Lung (tissue), 12 donors: ENCODE data around the gene ANKFY1. TPM values are rescaled to one million over a fixed set of nuclear protein-coding genes. Genes with fewer than 3 reads are reported as not detected.

Experiments used
- ATAC-seq: fragments of 200-7000 bp; cut with Tn5 transposase; one replicate; pipeline ENCODE4 v1.9.1; 2020; ENCODE audit warnings: moderate number of reproducible peaks; ENCODE audit not compliant: insufficient read depth, low FRiP score
- DNase-seq, 3 donors: peaks; one replicate each; pipeline ENCODE4 v3.0.0-alpha.2; 2013 to 2017
- H3K27ac ChIP-seq, 2 donors: one replicate each; pipeline ENCODE4 v1.5.1; 2013; ENCODE audit warnings: mild to moderate bottlenecking in 2 of 2, moderate library complexity in 2 of 2, control low read depth in 1 of 2, inconsistent platforms in 1 of 2, low read depth in 1 of 2, low read length in 1 of 2
- H3K27me3 ChIP-seq, 3 donors: one replicate each; pipeline ENCODE4 v1.5.1; 2013; ENCODE audit warnings: low read length in 2 of 3; ENCODE audit not compliant: control insufficient read depth in 3 of 3, insufficient read depth in 3 of 3
- H3K36me3 ChIP-seq, 4 donors: one replicate each; pipeline ENCODE4 v1.5.1; 2013; ENCODE audit warnings: low read length in 4 of 4, mild to moderate bottlenecking in 1 of 4, moderate library complexity in 1 of 4; ENCODE audit not compliant: control insufficient read depth in 4 of 4, insufficient read depth in 4 of 4
- H3K4me1 ChIP-seq, 5 donors: one replicate each; pipeline ENCODE4 v1.5.1; 2013; ENCODE audit warnings: low read length in 5 of 5, mild to moderate bottlenecking in 2 of 5, moderate library complexity in 1 of 5; ENCODE audit not compliant: control insufficient read depth in 5 of 5, insufficient read depth in 5 of 5
- H3K4me3 ChIP-seq: one replicate; pipeline ENCODE4 v1.5.1; 2013; ENCODE audit warnings: mild to moderate bottlenecking, control low read depth, moderate library complexity
- H3K9ac ChIP-seq, 2 donors: one replicate each; pipeline ENCODE4 v1.5.1; 2013; ENCODE audit warnings: low read length in 2 of 2, control low read depth in 1 of 2; ENCODE audit not compliant: insufficient read depth in 1 of 2
- H3K9me3 ChIP-seq, 4 donors: one replicate each; pipeline ENCODE4 v1.5.1; 2013; ENCODE audit warnings: low read length in 3 of 4, mild to moderate bottlenecking in 1 of 4, moderate library complexity in 1 of 4; ENCODE audit not compliant: control insufficient read depth in 4 of 4, insufficient read depth in 3 of 4
- WGBS, 2 donors: extraction: QIAGEN DNeasy Blood & Tissue Kit; methylation state at CpG; one replicate each; pipeline ENCODE4 v1.1.7; 2013; 5-methylcytosine and 5-hydroxymethylcytosine counted together
- polyA plus RNA-seq, 2 donors: library from polyadenylated mRNA; stranded (reverse); fragments of 200-250 nt; gene quantifications; one replicate each; pipeline ENCODE4 v1.2.1, GENCODE V29; 2013
- total RNA-seq, 2 donors: library from RNA; depleted of rRNA in 1 of 2; stranded (reverse); fragments of >200 nt in 1 of 2; gene quantifications; one replicate each; pipeline ENCODE4 v1.2.1, GENCODE V29; 2014 to 2021
- TF ChIP-seq, protein P1 (sequence below): IDR thresholded peaks from 2 replicates; pipeline ENCODE4 v1.5.1; 2012; ENCODE audit warnings: mild to moderate bottlenecking; ENCODE audit errors: control extremely low read depth, extremely low read depth
- donor health status: control.
- donor health status: control.
- donor health status: Bipolar disorder and iron deficiency.
- donor health status: healthy.
- donor health status: DM: yes; HTN: yes; CAD: no.

The ANKFY1 gene
- total and polyA plus RNA-seq, 4 donors, result 11.4 to 60.2 (median 38.8) TPM

DNA sequence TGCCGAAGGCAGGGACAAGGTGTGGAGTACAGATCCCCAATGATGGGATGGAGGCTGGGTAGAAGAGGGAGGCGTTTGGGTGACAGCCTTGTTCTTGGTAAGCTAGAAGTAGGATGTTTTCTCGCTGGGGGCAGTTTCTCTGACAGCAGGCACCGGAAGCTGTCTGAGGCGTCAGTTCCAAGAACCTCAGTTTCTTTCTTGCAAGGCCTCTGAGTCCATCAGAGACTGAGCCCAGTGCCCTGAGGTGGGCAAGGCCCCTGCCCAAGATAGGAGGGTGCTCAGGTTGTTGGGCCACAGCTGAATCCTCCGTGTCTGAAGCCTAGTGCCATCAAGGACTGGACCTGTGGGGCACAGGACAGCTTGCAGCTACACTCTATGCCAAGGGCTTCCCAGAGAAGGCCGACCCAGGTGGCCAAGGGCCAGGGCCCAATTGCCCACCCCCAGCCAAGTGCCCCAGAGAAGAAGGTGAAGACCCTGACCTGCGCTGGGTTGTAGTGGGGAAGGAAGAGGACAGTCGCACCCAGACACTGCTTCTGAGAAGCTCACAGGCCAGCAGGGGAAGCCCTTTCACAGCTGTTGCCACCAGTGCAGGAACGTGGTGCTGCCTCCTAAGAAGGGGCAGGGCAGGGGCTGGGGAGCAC, 107.7 kb downstream of the ANKFY1 start:
- Histone ChIP-seq H3K27ac (no peak overlapping the region), H3K4me1 (no peaks in the 10 kb centered on the region), H3K27me3 (no peaks in the 10 kb centered on the region), H3K4me3 (no peak overlapping the region), H3K9ac (no peak overlapping the region), H3K36me3 (peaks cover 0 to 23% (median 2%) of the 10 kb centered on the region in 4 donors), H3K9me3 (no peaks in the 10 kb centered on the region)
- WGBS, 2 donors, result 91% methylated on average over 10 of the region's 10 CpGs
- ATAC-seq, result no peak
- TF ChIP-seq, protein P1, sequence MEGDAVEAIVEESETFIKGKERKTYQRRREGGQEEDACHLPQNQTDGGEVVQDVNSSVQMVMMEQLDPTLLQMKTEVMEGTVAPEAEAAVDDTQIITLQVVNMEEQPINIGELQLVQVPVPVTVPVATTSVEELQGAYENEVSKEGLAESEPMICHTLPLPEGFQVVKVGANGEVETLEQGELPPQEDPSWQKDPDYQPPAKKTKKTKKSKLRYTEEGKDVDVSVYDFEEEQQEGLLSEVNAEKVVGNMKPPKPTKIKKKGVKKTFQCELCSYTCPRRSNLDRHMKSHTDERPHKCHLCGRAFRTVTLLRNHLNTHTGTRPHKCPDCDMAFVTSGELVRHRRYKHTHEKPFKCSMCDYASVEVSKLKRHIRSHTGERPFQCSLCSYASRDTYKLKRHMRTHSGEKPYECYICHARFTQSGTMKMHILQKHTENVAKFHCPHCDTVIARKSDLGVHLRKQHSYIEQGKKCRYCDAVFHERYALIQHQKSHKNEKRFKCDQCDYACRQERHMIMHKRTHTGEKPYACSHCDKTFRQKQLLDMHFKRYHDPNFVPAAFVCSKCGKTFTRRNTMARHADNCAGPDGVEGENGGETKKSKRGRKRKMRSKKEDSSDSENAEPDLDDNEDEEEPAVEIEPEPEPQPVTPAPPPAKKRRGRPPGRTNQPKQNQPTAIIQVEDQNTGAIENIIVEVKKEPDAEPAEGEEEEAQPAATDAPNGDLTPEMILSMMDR, result no peak
- no peak for DNase-seq

DNA sequence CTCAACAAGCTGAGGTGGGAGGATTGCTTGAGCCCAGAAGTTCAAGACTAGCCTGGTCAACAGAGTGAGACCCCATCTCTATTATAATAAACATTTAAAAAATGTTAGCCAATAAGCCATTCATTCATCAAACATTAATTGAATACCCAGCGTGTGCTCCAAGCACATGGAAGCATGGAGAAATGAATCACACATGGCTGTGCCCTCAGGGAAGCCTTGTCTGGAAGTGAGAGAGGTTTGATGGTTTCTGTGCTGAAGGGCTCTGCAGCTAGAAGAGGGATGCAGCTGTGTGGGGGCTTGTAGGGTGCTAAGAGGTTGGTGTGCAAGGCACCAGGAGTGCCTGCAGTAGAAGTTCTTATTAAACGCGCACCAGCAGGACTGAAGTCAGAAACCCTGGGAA, 109.6 kb downstream of the ANKFY1 start:
- no peak overlapping the region for H3K27ac ChIP-seq
- no peaks in the 10 kb centered on the region for H3K4me1 ChIP-seq
- no peak overlapping the region for H3K9ac ChIP-seq
- H3K27me3 ChIP-seq, result no peaks in the 10 kb centered on the region
- TF ChIP-seq, protein P1, result no peak
- no peaks in the 10 kb centered on the region for H3K9me3 ChIP-seq
- WGBS, 2 donors, result 96 to 99% methylated on average over 3 of the region's 3 CpGs
- ATAC-seq (no peak), DNase-seq (no peak)
- peaks cover 0 to 23% (median 3%) of the 10 kb centered on the region in 4 donors for H3K36me3 ChIP-seq
- no peak overlapping the region for H3K4me3 ChIP-seq

DNA sequence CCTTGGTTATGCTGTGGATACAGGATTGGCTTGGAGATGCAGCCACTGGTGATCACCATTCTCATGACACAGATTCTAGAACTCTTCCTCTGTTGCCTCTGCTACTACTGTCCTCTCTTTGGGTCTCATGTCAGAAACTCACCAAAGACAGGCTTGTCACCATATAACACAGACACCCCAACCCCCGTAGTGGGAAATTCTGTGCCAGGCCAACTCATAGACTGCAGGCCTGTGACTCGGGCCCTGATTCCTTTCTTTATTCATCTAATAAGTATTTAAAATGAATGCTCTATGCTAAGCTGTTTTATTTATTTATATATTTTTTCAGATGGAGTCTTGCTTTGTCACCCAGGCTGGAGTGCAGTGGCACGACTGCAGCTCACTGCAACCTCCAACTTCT, 111.3 kb downstream of the ANKFY1 start:
- Histone ChIP-seq H3K9me3 (no peaks in the 10 kb centered on the region), H3K36me3 (peaks cover 0 to 23% (median 3%) of the 10 kb centered on the region in 4 donors)
- WGBS, 2 donors, result 80 to 94% methylated on average over 3 of the region's 3 CpGs

More for the DNA sequence above, 111.3 kb downstream of the ANKFY1 start:
- TF ChIP-seq, protein P1, result no peak
- H3K4me1 ChIP-seq, result no peaks in the 10 kb centered on the region
- no peak overlapping the region for H3K27ac ChIP-seq
- no peak overlapping the region for H3K9ac ChIP-seq
- DNase-seq (no peak), ATAC-seq (no peak)
- no peaks in the 10 kb centered on the region for H3K27me3 ChIP-seq
- H3K4me3 ChIP-seq, result no peak overlapping the region
